Midbrain (tissue), 1 donor: ENCODE results near the gene NUBP2.

Experiments
- DNase-seq: peaks from one replicate; lab custom pipeline; 2025; lab: John Stamatoyannopoulos, UW

The NUBP2 gene

DNA sequence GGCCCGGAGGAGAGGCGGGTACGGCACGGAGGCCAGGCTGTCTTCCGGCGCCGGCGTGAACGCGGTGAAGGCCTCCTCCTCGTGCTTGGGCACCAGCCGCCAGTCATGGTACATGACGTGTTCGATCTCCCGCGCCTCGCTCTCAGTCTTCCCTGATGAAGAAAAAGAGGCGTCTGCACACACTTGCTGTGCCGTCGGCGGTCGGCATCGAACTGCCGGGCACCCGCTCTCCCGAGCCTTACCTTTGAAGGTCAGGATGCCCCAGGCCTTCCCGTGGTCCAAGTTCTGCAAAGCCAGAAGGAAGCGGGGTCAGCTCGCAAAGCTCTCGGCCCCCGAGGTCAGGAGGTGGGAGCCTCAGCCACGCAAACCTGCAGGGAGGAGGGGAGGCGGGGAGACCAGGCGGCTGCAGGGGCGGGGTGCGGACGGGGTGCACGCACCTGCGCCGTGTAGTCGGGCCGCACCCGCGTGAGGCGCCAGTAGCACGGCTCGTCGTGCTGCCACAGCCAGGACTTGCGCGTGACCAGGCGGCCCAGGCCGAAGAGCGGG, 10.3 kb upstream of the NUBP2 start, which contains the start of gene EME2:
TSS of gene EME2 (plus strand) at position 449 of the 546 bp plus-strand sequence. CDS start 418 bp downstream, outside the sequence.
- DNase-seq, result no peak

DNA sequence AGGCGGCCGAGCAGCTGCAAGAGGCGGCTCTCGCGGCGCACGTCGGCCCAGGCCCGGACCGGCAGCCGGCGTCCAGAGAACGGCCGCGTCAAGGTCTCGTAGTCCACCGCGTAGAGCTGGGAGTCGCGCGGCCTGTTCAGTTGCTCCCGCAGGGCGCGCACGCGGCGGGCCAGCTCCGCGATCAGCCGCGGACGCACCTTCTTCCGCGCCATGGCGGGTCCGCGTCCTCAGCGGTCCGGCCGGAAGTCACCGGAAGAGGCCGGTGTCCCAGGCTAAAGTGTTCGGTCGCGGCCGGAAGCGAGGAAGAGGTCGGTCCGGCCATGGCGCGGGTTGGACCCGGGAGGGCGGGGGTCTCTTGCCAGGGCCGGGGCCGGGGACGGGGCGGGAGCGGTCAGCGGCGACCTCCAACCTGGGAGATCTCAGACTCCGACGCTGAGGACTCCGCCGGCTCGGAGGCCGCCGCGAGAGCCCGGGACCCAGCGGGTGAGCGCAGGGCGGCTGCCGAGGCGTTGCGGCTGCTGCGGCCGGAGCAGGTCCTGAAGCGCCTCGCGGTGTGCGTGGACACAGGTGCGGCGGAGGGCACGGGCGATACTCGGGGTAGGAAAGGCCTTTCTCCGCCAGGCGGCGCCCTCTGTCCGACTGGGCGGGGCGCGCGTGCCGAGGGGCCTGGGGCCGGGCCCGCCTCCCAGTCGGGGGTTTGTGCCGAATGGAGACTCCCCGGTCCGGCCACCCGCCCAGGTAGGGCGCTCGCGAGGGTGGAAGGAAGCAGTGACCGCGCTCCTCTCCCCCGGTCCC, 9.7 kb upstream of the NUBP2 start, which contains the start of gene MRPS34:
TSS of gene MRPS34 (minus strand) at position 227 of the 795 bp plus-strand sequence. CDS start at position 212, 15 bp downstream.
- DNase-seq, result peak; percentile 89

DNA sequence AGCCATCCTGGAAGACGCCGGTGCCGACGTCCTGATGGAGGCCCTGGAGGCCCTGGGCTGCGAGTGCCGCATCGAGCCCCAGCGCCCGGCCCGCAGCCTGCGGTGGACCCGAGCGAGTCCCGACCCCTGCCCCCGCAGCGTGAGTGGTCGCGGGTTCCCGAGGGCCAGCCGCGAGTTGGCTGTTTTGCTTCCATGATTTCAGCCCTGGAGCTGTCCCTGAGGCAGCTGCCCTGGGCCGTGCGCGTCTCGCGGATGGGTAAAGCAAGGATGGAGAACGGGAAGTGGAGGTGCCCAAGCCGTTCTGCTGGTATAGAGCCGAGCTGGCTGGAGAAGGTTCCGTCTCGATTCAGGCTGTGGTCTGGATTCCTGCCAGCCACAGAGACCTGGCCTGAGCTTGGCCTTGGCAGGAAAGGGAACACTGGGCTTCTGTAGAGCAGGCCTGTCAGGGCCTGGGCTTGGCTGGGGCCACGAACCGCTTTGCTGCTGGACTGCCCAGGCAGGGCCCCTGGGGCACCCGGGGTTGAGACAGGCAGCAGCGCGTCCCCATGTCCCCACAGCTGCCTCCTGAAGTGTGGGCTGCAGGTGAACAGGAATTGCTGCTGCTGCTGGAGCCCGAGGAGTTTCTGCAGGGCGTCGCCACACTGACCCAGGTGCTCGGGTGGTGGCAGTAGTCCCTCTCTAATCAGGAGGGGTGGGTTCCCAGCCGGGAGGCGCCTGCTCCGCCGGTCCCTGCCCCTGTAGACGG, 8.9 kb upstream of the NUBP2 start:
- DNase-seq, result no peak

DNA sequence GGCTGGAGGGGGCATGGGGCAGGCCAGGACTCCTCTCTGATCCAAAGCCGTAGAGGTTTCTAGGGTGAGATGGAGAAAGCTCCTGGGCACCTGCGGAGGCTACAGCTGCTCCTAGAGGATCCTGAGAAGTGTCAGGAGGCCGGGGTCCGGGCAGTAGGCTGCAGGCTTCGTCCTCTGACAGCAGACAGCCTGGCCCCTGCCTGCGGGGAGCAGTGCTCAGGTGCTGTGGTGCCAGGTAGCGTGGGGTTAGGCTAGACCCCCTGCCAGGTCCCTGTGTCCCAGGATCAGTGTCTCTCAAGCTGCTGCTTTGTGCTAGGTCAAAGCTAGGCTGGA, 8.3 kb upstream of the NUBP2 start:
- no peak for DNase-seq

DNA sequence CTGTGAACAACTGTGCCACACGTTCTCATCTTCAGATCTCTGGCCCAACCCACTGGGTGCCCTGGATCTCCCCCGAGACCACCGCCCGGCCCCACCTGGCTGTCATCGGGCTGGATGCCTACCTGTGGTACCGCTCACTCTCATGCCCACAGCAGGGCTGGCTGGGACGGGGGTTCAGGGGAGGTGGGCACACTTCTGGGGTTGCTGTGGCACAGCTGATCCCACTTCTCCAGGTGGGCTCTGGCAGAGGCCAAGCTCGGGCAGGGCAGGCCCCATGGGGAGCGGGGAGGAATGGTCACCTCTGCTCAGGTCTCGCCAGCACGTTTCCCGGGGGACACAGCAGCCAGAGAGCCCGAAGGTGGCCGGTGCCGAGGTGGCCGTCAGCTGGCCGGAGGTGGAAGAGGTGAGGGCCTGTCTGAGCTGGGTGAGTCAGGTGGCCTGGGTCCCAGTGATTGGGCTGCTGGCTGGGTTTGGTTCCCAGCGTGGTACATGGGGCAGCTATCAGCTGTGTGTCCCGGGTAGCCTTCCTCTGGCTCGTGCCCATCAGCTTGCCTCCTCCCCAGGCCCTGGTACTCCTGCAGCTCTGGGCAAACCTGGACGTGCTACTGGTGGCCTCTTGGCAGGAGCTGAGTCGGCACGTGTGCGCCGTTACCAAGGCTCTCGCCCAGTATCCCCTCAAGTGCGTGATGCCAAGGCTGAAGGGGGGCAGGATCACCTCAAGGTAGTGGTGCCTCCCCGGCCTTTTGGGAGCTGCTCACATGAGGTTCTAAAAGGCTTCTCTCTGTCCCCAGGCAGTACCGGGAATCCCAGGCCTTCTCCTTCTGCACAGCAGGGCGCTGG, 7.5 kb upstream of the NUBP2 start:
- no peak for DNase-seq

DNA sequence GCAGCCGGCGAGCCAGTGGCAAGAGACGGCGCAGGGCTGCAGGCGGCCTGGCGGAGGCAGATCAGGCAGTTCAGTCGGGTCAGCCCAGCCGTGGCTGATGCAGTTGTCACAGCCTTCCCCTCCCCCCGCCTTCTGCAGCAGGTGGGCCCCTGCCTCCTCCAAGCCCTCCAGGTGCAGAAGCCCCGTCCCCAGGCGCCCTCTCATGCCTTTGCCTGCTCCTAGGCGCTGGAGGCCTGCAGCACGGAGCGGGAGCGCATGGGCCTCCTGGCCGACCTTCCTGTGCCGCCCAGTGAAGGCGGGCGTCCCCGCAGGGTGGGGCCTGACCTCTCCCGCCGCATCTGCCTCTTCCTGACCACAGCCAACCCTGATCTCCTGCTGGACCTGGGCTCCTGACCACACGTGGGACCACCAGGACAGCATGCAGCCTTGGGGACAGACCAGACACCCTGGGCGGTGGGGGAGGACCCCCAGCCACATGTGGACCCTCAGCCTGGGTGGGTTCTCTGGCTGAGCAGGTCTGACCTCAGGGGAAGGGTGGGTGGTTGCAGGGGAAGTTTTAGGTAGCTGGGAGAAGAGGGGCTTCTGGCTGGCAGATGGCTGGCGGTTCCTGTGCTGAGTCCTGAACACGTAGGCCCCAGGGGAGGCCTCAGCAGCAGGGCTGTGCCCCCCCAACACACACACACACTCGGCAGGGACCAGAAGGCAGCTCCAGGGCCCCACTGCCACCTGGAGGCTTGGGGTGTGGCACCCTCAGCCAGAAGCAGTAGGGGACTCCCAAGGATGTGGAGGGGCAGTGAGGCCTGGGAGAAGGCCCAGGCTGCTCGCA, 6.7 kb upstream of the NUBP2 start:
- DNase-seq, result no peak

DNA sequence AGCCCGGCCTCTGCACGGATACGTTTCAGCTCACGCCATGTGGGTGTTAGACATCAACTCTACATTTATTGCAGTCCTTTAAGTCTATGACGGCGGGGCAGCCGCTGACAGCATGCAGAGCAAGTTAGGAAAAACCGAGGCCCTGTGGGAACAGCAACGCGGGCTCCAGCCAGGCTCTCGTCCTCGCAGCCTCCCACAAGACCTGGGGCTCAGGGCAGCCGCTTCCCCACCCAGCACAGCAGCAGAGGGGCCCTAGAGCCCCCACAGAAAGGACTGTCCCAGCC, 6.1 kb upstream of the NUBP2 start:
- no peak for DNase-seq

DNA sequence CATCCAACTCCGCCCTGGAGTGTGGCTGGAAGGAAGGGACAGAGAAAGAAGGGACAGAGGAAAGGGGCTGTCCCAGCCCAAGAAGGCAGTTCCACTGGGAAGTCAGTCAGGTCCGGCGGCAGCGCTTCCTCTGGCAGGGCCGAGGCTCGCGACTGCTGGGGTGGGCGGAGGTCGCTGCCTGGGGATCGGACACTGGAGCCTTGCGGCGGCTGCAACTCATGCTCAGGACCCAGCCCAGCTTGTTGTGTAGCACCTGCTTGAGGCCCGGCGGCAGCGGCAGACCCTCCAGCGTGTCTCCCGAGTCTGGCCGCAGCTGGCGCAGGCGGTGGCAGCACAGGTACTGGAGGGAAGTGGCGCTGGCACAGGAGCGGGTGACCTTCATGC, 5.8 kb upstream of the NUBP2 start:
- DNase-seq, result no peak

DNA sequence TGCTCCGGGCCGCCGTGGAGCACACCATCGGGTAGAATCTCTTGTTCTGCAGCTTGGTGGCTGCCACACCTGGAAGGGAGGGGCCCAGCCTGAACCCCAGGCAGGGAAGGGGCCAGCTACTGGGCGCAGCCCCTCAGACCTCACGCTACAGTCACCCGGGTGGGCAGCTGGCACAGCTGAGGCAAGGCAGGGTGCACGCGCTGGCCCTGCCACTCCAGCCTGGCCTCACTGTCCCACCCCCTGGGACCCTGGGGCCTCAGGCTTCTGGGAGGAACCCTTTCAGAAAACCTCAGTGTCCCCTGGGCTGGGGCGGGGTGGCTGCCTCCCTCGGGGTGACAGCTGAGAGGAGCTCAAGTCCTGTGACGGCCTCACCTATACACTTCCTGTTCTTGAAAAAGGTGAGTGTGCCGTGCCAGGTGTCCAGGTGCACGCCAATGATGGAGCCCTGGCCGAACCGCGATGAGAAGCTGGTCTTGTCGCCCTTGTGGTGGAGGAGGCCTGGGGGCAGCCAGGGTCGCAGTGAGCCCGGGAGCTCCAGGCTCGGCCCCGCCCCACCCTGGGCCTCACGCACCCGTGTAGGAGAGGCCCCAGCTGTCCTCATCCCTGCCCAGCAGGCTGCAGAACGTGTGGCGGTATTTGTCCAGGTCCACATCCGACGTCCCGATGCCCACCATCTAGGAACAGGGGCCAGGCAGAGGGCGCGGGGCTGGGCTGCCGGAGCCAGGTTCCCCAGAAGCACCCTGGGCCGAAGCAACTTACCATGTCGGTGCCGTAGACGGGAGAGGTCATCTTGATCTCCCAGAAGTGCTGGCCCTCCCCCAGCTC, 5.2 kb upstream of the NUBP2 start:
- no peak for DNase-seq

DNA sequence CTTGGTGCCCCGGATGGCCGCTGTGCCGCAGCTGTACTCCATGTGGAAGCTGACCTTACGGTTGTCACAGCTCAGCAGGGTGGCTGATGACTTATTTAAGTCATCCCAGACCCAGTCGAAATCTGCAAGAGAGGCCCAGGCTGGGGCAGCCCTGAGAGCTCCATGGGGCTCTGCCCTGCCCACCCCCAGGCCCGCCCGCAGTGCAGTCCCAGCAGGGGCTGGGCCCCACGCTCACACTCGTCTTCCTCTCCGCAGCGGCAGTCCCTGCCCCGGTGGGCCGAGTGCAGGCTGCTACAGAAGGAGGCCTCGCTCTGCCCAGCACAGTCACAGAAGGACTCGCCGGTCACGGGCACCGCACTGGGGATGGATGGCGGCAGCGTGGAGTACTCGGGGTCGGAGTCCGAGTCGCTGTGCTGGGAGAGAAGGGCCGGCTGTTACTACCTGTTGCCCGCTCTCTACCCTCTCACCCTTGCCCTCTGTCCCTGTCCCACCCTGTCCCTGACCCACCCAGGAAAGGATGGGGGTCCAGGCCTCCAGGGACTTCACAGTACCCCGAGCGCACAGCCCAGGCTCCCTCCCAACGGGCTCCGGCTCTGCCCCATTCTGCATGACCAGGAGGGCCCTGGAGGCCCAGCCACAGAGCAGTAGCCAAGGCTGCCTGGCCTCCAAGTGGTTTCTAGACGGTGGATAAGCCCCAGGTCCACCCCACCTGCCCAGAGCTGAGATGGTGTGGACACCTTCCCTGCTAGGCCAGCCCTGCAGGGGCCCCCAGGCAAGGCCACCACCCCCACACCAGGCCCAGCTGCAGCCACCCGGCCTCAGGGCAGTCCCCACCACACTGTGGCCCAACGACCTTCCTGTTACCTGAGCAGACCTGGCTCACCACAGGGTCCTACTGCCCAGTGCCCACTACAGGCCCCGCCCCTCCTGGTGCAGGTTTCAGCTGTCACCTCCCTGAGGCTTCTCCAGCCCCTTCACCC, 4.3 kb upstream of the NUBP2 start:
- no peak for DNase-seq

DNA sequence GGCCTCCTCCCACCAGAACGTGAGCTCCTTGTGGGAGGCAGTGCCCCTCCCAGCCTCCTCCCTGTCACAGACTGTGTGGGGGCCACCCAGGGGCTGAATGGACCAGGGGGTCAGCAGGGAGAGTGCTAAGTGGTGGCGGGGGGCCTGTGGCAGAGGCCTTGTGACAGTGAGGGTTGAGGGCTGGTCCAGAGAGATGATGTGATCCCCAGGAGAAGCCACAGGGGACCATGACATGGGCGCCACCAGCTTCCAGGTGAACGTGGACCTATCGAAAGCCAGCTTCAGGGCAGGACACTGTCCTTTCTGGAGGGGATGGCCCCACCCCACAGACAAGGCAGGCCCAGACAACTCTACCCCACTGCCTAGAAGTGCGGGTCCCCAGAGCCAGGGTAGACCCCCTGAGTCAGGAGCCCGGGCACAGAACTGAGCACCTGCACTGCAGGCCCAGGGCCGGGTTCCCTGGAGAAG, 3.5 kb upstream of the NUBP2 start:
- no peak for DNase-seq

DNA sequence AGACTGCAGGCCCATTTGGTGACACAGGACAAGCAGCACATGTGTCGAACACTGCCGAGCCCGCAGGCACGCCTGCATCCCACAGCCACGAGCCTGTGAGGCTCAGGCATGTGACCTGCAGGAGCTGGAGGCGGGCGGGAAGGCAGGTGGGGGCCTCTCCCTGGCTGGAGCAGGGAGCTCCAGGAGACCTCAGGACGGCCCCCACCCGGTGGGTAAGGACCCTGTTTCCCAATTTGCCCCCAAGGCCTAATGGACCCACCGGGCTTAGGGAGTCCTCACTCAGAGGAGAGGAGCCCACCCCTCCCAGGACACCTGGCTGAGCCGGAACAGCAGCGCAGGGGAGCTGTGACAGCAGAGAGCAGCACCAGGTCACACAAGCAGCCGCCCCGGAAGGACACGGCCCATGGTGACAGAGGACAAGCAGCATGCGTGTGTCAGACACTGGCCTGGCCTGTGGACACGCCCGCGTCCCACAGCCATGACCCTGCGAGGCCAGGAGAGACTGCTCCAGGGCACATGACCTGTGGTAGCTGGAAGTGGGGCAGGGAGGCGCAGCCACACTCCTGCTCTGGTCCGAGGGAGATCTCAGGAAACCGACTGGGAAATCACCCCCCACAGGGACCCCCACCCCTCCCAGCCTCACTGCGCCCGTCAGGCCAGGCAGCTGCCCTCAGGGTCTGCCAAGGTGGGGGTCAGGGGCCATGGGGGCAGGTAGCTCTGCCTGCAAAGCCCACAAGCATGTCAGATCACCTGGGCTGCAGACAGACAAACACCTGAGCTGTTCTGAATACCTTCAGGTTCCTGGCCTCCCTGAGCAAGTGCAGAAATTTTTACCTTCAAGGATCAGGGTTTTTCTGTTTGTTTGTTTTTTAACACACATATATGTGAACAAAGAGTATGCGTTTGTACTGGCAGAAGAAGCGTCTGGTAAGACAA, 2.8 kb upstream of the NUBP2 start:
- no peak for DNase-seq

DNA sequence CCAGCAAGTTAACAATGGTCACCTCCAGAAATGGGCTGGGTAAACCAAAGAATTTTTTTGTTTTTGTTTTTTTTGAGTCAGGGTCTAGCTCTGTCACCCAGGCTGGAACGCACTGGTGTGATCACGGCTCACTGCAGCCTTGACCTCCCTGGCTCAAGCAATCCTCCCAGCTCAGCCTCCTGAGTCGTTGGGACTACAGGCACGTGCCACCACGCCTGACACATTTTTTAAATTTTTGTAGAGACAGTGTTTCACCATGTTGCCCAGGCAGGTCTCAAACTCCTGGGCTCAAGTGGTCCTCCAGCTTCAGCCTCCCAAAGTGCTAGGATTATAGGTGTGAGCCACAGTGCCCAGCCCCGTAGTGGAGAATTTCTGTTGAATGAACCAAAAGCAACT, 2.1 kb upstream of the NUBP2 start:
- no peak for DNase-seq

DNA sequence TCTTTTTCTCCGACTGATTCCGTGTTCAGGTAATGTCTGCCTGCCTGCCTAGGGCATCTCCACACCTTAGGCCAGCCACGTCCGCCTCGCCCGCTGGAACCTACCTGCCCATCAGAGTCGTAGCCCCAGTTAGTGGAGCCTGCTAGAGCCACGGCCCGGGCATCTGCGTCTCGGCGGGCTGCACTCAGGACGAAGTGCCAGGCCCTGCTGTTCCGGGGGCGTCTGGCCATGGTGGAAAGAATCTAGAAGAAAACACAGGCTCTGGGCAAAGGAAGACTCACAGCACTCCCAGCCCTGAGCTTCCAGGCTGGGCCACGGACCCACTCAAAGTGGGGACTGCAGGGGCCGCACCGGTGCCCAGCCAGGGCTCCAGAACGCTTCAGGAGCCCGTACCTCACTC, 1.5 kb upstream of the NUBP2 start:
- no peak for DNase-seq

DNA sequence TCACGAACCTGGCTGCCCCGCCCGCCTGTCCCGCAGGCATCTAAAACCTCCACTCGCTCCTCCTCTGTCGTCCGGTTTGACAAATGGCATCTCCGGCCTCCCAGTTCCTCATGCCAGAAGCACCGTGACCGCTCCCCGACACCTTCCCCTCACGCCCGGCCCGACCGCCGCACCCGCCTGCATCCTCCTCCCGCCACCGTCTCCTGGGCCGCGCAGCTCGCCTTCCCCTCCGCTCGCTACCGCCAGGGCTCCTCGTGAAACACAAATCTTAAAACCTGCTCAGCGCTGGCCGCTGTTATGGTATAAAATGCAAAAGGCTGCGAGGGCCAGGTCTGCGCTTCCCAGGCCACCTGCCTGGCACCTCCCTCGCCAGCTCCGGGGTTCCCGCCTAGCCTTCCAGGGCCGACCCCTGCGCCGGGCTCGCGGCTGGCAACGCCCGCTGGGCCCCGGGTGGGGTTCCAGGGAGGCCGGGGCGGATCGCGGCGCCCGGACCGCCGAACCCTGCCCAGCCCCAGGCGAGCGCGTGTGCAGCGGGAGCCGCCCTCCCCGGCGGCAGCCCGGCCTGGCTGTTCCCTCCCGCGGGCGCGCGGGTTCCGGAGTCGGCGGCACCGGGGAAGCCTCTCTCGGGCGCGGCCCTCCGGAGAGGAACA, 877 bp upstream of the NUBP2 start:
- DNase-seq, result no peak

DNA sequence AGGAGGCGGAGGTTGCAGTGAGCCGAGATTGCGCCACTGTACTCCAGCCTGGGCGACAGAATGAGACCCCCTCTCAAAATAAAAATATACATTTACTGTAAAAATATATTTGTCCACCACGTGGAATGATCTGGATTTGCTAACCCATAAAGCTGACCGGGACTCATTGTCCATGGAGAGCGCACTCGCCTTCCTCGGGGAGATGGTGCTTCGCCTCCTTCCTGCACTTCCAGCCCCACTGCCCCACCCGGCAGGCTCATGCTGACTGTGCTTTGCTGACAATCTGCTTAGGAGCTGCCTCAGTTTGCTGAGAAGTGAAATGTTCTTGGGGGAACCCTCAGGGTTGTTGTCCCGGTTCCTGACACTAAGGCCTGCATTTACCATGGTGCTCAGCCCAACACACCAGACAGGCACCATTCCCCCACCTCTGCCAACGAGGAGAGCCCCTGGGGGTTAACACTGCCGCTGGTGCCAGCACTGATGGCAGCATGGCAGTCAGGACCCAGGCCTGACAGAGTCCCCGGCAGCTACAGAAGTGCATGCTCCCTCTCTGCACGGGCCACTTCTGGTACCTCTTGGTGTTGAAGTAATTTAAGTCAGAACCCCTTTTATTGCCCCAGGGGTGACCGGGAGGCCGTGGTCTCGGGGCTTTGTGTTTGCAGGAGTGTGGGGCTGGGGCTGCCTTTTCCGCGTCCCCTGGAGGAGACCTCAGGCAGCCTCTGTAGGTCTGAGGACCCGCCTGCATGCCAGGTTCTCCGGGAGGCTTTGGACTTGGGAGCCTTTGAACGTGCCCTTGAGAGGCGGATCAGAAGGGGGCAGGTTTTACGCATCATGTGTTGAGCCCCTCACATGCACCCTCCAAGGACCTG, 2.5 kb downstream of the NUBP2 start:
- no peak for DNase-seq

DNA sequence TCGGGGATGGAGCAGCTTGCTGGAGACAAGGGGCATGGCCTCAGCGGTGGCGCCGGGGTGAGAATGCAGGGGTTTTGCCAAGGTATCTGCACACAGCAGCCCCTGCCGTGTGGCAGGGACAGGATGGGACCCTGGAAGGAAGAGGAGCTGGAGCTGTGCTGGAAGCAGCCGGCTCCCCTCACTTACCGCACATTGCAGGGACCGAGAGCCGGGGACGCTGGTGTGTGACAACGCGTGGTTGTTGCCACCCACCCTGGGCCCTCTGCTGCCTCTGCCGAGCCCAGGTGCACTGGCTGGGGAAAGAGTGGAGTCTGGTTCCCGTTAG, 3.0 kb downstream of the NUBP2 start:
- no peak for DNase-seq
